K562 (cell line): ENCODE results near the gene RARRES1. TPM values are rescaled to one million over a fixed set of nuclear protein-coding genes. Genes with fewer than 3 reads are reported as not detected.

Experiments
- ATAC-seq: fragments of 200-7000 bp; cut with Tn5 transposase; 3 replicates; pipeline ENCODE4 v1.9.1; 2020; ENCODE audit warnings: moderate library complexity
- BruUV-seq: library from RNA; stranded (reverse); fragments of 400-500 nt; replicated peaks from 2 replicates; lab custom pipeline; 2021; lab: Mats Ljungman, UMichigan
- CTCF ChIA-PET: fragments of 300-600 bp; formaldehyde crosslinking; extraction: SDS; loops from one replicate; lab custom pipeline; 2021; ENCODE audit warnings: low intra/inter-chr PET ratio; lab: Yijun Ruan, JAX
- POLR2A ChIA-PET: fragments of 300-600, 350-650 bp; sonication (Branson Sonifier 250); formaldehyde crosslinking; extraction: SDS; loops from one replicate; lab custom pipeline; 2021; ENCODE audit warnings: antibody characterized with exemption, inconsistent platforms; lab: Yijun Ruan, JAX
- DNase-seq, 4 experiments: peaks; one replicate each; pipeline versions ENCODE4 v3.0.0 to v3.0.0-alpha.2; 2011 to 2018; ENCODE audit warnings: low spot score in 3 of 4, mixed read lengths in 3 of 4; ENCODE audit errors: extremely low read depth in 1 of 4
- FAIRE-seq: peaks from 2 replicates; lab custom pipeline; 2011; peaks lifted over from hg19 to GRCh38; lab: Jason Lieb, UNC
- H2AFZ ChIP-seq: 2 replicates; pipeline ENCODE4 v1.6.0; 2011; ENCODE audit warnings: low read depth, low read length, control low read depth, inconsistent platforms
- H3K27ac ChIP-seq: fragments of 200-600 bp; 3 replicates; pipeline ENCODE4 v1.8.0; 2011; ENCODE audit warnings: low read depth, mild to moderate bottlenecking, control low read depth, inconsistent platforms, low read length, moderate library complexity, mixed read lengths; ENCODE audit errors: extremely low read depth
- H3K27me3 ChIP-seq, 2 experiments: fragments of 300-600 bp in 1 of 2; 2 replicates in 1 of 2; 3 replicates in 1 of 2; pipeline versions ENCODE4 v1.6.0 to v1.8.0; 2011; ENCODE audit warnings: inconsistent platforms in 2 of 2, low read length in 2 of 2, mild to moderate bottlenecking in 1 of 2, mixed read lengths in 1 of 2, moderate library complexity in 1 of 2; ENCODE audit not compliant: control insufficient read depth in 2 of 2, insufficient read depth in 2 of 2
- H3K36me3 ChIP-seq: fragments of 300-600 bp; 3 replicates; pipeline ENCODE4 v1.8.0; 2011; ENCODE audit warnings: mild to moderate bottlenecking, low read length, inconsistent platforms; ENCODE audit not compliant: control insufficient read depth, insufficient read depth
- H3K4me1 ChIP-seq, 2 experiments: fragments of 200-600 bp in 1 of 2; replicated peaks in 1 of 2; 2 replicates in 1 of 2; 3 replicates in 1 of 2; pipeline versions ENCODE4 v1.5.1 to v1.8.0; 2011; ENCODE audit warnings: inconsistent platforms in 2 of 2, low read length in 2 of 2, mild to moderate bottlenecking in 1 of 2, mixed read lengths in 1 of 2, moderate library complexity in 1 of 2; ENCODE audit not compliant: control insufficient read depth in 2 of 2, insufficient read depth in 2 of 2
- H3K4me2 ChIP-seq: 2 replicates; pipeline ENCODE4 v1.6.1; 2011; ENCODE audit warnings: low read length, control low read depth, inconsistent platforms, mixed read lengths; ENCODE audit not compliant: insufficient read depth
- H3K4me3 ChIP-seq: fragments of 200-600 bp; sonication (generic), shearing (Covaris generic); 2 replicates; pipeline ENCODE4 v1.5.1; 2016; ENCODE audit warnings: control low read depth, inconsistent platforms
- H3K79me2 ChIP-seq: fragments of 200-600 bp; 3 replicates; pipeline ENCODE4 v1.8.0; 2011; ENCODE audit warnings: low read length, inconsistent platforms; ENCODE audit not compliant: control insufficient read depth, insufficient read depth
- H3K9ac ChIP-seq, 2 experiments: 2 replicates each; pipeline versions ENCODE4 v1.6.0 to v1.6.1; 2011; ENCODE audit warnings: low read depth in 2 of 2, low read length in 2 of 2, control low read depth in 1 of 2, inconsistent platforms in 1 of 2, mild to moderate bottlenecking in 1 of 2, mixed read lengths in 1 of 2; ENCODE audit not compliant: insufficient read depth in 1 of 2
- H3K9me1 ChIP-seq: one replicate; pipeline ENCODE4 v1.6.0; 2011; ENCODE audit warnings: inconsistent platforms, mild to moderate bottlenecking, low read length, moderate library complexity; ENCODE audit not compliant: control insufficient read depth, insufficient read depth
- H3K9me3 ChIP-seq: replicated peaks from 2 replicates; pipeline ENCODE4 v1.5.1; 2011; ENCODE audit warnings: low read depth, low read length, inconsistent platforms; ENCODE audit not compliant: control insufficient read depth, insufficient read depth
- H4K20me1 ChIP-seq: replicated peaks from 2 replicates; pipeline ENCODE4 v1.6.1; 2011; ENCODE audit warnings: low read length, inconsistent platforms, mixed read lengths; ENCODE audit not compliant: control insufficient read depth, insufficient read depth
- ARID2 ChIP-seq: fragments of 450-650 bp; IDR thresholded peaks from 2 replicates; pipeline ENCODE4 v1.6.1; 2017; ENCODE audit warnings: antibody characterized with exemption, mild to moderate bottlenecking
- CTCF ChIP-seq, 3 experiments: IDR thresholded peaks in 2 of 3; conservative IDR thresholded peaks in 1 of 3; 2 replicates each; pipeline ENCODE4 v1.5.1; 2011 to 2012; ENCODE audit warnings: low read length in 3 of 3, mild to moderate bottlenecking in 3 of 3, control low read depth in 2 of 3, improper control_type of control experiment in 1 of 3, inconsistent platforms in 1 of 3, low read depth in 1 of 3, mixed read lengths in 1 of 3, moderate library complexity in 1 of 3; ENCODE audit not compliant: insufficient read depth in 2 of 3
- FIP1L1 ChIP-seq: fragments of 200-400 bp; formaldehyde crosslinking; IDR thresholded peaks from 2 replicates; pipeline ENCODE4 v1.6.1; 2018; ENCODE audit warnings: mild to moderate bottlenecking, low read depth, low read length; ENCODE audit not compliant: poor library complexity, severe bottlenecking
- HDAC3 ChIP-seq: fragments of 450-650 bp; IDR thresholded peaks from 2 replicates; pipeline ENCODE4 v1.6.1; 2018; ENCODE audit warnings: borderline replicate concordance, mild to moderate bottlenecking, moderate library complexity; ENCODE audit not compliant: partially characterized antibody
- RBM34 ChIP-seq: fragments of 200-400 bp; formaldehyde crosslinking; IDR thresholded peaks from 2 replicates; pipeline ENCODE4 v1.6.1; 2018; ENCODE audit warnings: low read length, borderline replicate concordance; ENCODE audit not compliant: insufficient read depth
- RREB1 ChIP-seq: fragments of 250-450 bp; sonication (Bioruptor Pico); IDR thresholded peaks from 2 replicates; pipeline ENCODE4 v1.4.0; 2020
- SMC3 ChIP-seq: conservative IDR thresholded peaks from 2 replicates; pipeline ENCODE4 v1.6.1; 2011; ENCODE audit warnings: low read depth, low read length, improper control_type of control experiment; ENCODE audit not compliant: insufficient read depth
- WGBS: fragments of 100-300 bp; shearing (Covaris generic); methylation state at CpG from one replicate; pipeline ENCODE4 v1.1.6; 2016; ENCODE audit warnings: low coverage, mixed read lengths; ENCODE audit not compliant: insufficient coverage; ENCODE audit errors: missing lambda C conversion rate; 5-methylcytosine and 5-hydroxymethylcytosine counted together
- in situ Hi-C: fragments of 300-500 bp; cut with MboI; formaldehyde crosslinking; loops from 4 replicates; pipeline ENCODE4 v1.15.0; 2018; ENCODE audit warnings: inconsistent platforms, mixed read lengths
- intact Hi-C: fragments of 100-400 bp; cut with micrococcal nuclease; formaldehyde crosslinking; loops from 2 replicates; pipeline ENCODE4 v1.14.2; 2022
- polyA plus RNA-seq, 8 experiments: library from polyadenylated mRNA; depleted of rRNA in 4 of 8; stranded (reverse) in 5 of 8; unstranded in 3 of 8; fragments of >200 nt; fragmentation: Nextera tagmentation in 2 of 8; fragmentation: Illumina TruSeq in 1 of 8; extraction: Ambion mirVana in 2 of 8; extraction: Trizol in 1 of 8; gene quantifications; 2 replicates each; pipeline versions ENCODE4 v1.2.1 to v1.2.3, GENCODE V29; 2011 to 2014; ENCODE audit warnings: inconsistent platforms in 1 of 8, missing spikeins in 1 of 8
- total RNA-seq, 7 experiments: library from RNA; depleted of rRNA in 6 of 7; stranded (reverse); fragments of >200 nt in 6 of 7; fragmentation: Illumina TruSeq in 2 of 7; extraction: Trizol in 2 of 7; gene quantifications; 2 replicates each; pipeline versions ENCODE4 v1.2.1 to v1.2.3, GENCODE V29; 2011 to 2021; ENCODE audit warnings: low replicate concordance in 1 of 7
- TF ChIP-seq, protein P1 (sequence below): fragments of 450-650 bp; IDR thresholded peaks from 2 replicates; pipeline ENCODE4 v1.7.1; 2018; ENCODE audit warnings: mild to moderate bottlenecking, low read depth; ENCODE audit not compliant: partially characterized antibody

The RARRES1 gene
- total and polyA plus RNA-seq, 9 of the 15 experiments (the other 6 are each of a cell fraction or from before 2014, with no cell fraction given) = not detected

DNA sequence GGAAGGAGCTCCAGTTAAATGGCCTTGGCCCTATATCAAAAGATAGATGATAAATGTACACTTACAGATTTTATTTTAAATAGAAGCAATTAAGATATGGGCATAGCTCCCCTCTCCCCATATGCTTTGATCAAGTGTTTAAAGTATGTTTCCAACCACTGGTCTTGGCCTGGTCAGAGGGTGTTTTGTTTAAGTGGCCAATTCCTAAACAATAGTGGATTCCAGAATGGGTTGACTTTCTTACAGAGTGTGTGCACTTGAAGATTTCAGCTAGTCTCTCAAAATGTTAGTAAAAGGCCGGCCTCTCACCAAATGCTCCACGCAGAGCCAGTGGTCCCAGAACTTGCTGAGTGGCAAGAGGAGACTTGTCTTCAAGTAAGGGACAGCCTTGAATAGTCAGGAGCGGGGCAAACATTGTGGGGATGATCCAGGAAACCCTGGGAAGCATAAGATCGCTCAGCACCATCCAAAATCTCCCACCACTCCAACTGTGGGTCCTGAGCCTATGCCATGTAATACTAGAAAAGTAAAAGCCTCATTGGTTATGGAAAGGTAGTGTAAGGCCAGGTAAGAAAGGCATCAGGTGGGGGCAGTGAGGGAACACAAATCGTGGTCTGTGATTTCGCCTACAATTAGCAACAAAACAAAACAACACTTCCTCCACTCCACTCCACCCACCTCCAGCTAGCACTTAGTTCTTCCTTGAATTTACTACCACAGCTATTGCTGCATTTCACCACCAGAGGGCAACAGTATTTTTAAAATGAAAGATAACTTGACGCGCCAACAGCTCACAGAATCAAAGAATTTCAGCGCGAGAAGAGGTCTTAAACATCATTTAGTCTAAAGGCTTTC lies 4.8 kb downstream of the RARRES1 start:
- ATAC-seq = peak; percentile 87
- peak; percentile 65 to 81 (median 73) for DNase-seq
- H3K9me1 ChIP-seq = no peaks in the 10 kb centered on the region
- 23% methylated on average over 10 of the region's 10 CpGs for whole genome bisulfite sequencing
- H3K9me3 ChIP-seq = peaks cover 6% of the 10 kb centered on the region; the same call in 1 of the 2 replicates
- in situ Hi-C loops = loop anchor here (5.0 kb wide), 1 partner anchor 65 kb away; no protein-coding TSS in a partner anchor
- H3K27ac ChIP-seq = peak overlapping the region; percentile 3; the same call in 1 of the 3 replicates
- no peak overlapping the region for H3K4me2 ChIP-seq
- H3K79me2 ChIP-seq = no peaks in the 10 kb centered on the region; the same call in 2 of the 3 replicates
- H3K27me3 ChIP-seq = no peaks in the 10 kb centered on the region
- BruUV-seq = no TSS peak
- intact Hi-C loops = loop anchor here (1.0 to 10.0 kb wide), 5 partner anchors 46 to 193 kb away; partner anchors contain the start of gene MLF1
- POLR2A ChIA-PET = interaction anchor here (0.5 to 1.1 kb wide), 7 partner anchors 22 to 83 kb away, joined by 3 read pairs; partner anchors contain the start of gene GFM1
- peaks cover 11% of the 10 kb centered on the region; the same call in 2 of the 3 replicates for H3K36me3 ChIP-seq
- peak overlapping the region; percentile 61 for H2AFZ ChIP-seq
- H3K4me1 ChIP-seq = peaks cover 3 to 10% of the 10 kb centered on the region in 2 experiments; a peak in 3 of 5 replicates
- H4K20me1 ChIP-seq = no peaks in the 10 kb centered on the region
- peak; percentile 96 for FAIRE-seq
- CTCF ChIA-PET = interaction anchor here (0.6 to 3.5 kb wide), 4 partner anchors 9 to 67 kb away, joined by 3 to 81 read pairs (median 5); no protein-coding TSS in a partner anchor
- H3K9ac ChIP-seq = no peak overlapping the region
- no peak overlapping the region for H3K4me3 ChIP-seq
- TF ChIP-seq HDAC3 (no peak), RREB1 (CRISPR knock-in tag) (no peak), SMC3 (peak; percentile 85), CTCF (IDR thresholded peaks at IDR 0.05 in 2 of 3, conservative IDR thresholded peaks at IDR 0.05 in 1 of 3; ENCODE audit: insufficient read depth in 2 of 3, low read depth in 1 of 3, low read length in 3 of 3) (peak; percentile 77 to 89 (median 83)), ARID2 (peak; percentile 88), RBM34 (no peak), FIP1L1 (no peak)
- TF ChIP-seq, protein P1, sequence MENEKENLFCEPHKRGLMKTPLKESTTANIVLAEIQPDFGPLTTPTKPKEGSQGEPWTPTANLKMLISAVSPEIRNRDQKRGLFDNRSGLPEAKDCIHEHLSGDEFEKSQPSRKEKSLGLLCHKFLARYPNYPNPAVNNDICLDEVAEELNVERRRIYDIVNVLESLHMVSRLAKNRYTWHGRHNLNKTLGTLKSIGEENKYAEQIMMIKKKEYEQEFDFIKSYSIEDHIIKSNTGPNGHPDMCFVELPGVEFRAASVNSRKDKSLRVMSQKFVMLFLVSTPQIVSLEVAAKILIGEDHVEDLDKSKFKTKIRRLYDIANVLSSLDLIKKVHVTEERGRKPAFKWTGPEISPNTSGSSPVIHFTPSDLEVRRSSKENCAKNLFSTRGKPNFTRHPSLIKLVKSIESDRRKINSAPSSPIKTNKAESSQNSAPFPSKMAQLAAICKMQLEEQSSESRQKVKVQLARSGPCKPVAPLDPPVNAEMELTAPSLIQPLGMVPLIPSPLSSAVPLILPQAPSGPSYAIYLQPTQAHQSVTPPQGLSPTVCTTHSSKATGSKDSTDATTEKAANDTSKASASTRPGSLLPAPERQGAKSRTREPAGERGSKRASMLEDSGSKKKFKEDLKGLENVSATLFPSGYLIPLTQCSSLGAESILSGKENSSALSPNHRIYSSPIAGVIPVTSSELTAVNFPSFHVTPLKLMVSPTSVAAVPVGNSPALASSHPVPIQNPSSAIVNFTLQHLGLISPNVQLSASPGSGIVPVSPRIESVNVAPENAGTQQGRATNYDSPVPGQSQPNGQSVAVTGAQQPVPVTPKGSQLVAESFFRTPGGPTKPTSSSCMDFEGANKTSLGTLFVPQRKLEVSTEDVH = peak; percentile 31
